VCaP (cell line): ENCODE results near the gene RBMS3.

Experiments
- H3K27ac ChIP-seq: fragments of 450-650 bp; 2 replicates; pipeline ENCODE4 v1.5.1; 2017
- TF ChIP-seq, protein P1 (sequence below): fragments of 450-650 bp; conservative IDR thresholded peaks from 2 replicates; pipeline ENCODE4 v1.5.1; 2017; ENCODE audit warnings: mild to moderate bottlenecking, moderate library complexity

The RBMS3 gene

DNA sequence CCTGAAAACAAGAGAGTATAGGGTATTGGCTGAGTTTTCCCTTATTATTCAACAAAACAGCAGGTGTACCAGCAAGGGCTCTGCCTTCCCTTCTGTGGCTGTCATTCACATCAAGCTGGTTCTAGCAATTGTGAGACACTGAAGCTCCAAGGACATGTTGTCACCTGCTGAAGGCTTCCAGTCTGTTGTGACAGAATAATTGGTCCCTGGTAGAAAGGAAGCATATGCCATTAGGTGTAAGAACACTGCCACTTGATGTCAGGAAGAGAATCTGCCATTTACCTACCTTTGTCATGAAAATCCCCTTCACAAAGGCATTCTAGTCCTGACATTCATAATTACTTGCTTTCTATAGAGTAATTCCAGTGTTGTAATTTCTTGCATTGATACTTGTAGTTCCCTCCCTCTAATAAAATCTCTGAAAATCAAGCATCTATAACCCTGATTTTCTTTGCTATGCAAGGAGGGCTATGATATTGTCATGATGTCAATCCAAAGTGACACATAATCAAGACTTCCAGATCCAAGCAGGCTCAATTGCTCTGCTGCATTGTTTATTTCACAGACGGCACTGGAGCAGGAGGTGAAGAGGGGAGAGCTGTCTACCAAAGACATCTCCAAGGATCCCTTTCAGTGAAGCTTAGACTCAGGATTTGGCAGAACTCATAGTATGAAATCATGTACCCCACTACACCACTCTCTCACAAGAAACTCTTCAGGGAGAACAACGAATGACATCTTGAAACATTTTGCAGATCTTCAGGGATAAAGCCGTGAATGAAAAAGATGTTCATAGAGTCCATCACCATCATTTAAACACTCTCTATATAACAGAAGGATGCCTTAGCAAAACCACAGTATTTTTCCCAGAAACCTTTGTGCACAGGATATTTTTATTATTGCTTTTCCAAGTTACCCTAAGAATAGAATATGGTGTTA lies 425.3 kb downstream of the RBMS3 start:
- no peak overlapping the region for H3K27ac ChIP-seq
- TF ChIP-seq, protein P1, sequence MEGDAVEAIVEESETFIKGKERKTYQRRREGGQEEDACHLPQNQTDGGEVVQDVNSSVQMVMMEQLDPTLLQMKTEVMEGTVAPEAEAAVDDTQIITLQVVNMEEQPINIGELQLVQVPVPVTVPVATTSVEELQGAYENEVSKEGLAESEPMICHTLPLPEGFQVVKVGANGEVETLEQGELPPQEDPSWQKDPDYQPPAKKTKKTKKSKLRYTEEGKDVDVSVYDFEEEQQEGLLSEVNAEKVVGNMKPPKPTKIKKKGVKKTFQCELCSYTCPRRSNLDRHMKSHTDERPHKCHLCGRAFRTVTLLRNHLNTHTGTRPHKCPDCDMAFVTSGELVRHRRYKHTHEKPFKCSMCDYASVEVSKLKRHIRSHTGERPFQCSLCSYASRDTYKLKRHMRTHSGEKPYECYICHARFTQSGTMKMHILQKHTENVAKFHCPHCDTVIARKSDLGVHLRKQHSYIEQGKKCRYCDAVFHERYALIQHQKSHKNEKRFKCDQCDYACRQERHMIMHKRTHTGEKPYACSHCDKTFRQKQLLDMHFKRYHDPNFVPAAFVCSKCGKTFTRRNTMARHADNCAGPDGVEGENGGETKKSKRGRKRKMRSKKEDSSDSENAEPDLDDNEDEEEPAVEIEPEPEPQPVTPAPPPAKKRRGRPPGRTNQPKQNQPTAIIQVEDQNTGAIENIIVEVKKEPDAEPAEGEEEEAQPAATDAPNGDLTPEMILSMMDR, result no peak

DNA sequence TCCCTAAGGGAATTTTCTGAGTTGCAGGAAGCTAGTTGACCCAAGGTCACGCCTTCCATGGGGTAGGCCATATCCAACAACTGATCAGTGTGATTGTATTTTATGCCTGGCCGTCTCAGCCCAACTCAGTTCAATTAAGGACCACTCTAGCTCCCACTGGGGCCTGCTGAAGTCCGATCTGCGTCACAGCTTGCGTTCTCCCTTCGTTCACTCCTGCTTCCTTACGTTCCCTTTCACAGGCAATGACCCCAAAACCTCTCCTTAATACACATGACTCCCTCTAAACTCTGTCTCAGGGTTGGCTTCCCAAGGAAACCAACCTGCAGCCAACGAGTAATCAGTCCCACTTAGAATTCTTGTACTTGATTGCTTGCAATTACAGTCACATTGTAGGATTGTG lies 428.0 kb downstream of the RBMS3 start:
- TF ChIP-seq, protein P1, result no peak
- H3K27ac ChIP-seq, result no peak overlapping the region

DNA sequence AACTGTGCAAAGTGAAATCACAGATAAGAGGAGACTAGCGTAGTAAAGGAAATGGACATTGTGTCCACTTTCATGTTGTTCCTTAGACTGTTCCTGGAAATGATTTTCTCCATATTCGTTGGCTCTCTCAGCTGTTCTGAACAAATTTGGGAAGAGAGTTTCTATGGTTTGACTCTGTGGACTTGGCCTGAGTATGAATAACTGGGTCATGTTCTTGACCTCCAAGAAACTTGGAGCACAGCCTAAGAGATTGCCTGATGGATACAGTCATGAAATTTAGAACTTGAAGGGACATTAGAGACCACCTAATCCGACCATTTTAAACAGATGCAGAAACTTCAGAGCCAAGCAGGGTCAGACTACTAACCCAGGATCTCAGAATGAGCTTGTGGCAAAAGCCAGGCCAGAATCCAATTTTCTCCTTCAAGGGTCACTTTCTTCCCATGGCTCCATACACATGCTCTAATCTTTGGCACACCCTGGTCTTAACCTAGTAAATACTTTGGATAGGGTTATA lies 430.4 kb downstream of the RBMS3 start:
- TF ChIP-seq, protein P1, result no peak
- H3K27ac ChIP-seq, result no peak overlapping the region

DNA sequence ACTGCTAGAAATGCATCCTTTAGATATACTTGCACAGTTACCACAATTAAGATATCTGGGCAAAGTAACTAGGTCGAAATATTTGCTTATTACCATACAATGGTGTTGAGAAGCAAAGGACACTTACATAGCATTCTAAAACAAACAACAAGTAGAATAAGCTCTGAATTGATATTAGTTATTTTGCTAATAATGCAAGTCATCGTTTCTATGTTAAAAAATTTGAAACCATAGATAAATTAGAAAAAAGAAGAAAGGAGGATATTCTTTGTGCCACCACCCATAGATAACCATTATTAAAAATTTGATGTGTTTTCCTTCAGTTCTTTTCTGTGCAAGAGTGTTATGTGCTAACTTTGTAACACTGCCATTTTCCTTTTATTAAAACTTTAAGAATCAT lies 435.3 kb downstream of the RBMS3 start:
- TF ChIP-seq, protein P1, result no peak
- no peak overlapping the region for H3K27ac ChIP-seq

DNA sequence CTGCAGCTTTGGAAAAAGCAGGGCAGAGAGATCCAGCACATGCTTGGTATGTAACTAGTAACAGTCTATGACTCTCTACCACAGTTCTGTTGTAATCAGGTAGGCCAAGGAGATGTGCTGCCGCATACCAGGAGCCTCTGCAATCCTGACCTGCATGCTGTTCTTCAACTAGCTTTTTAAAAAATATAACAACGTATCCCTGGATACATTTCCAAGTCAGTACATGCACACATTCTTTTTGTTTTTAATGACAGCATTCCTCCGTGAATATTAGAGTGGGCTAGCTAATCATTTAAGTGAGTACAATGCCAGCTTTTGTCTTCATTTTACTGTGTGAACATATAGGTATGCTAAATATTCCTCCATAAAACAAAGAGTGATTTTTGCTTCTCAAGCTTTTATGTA lies 437.8 kb downstream of the RBMS3 start:
- H3K27ac ChIP-seq, result no peak overlapping the region
- TF ChIP-seq, protein P1, result no peak

DNA sequence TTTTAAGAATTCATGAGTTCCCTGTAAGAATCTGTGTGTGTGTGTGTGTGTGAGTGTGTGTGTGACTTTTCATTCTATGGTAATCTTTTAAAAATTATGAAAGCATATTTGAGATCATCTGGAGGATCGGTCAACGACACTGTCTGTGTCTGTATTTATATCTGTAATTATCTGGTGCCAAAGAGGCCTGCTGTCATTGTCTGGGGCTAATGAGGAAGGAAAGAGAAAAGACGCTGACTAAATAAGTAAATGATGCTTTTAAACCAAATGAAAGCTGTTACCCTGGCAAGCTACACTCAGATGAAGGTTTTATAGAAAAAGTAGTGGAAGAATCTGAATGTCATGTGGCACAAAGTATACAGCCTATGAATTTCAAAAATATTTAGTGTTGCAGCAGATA lies 439.8 kb downstream of the RBMS3 start:
- TF ChIP-seq, protein P1, result no peak
- H3K27ac ChIP-seq, result no peak overlapping the region

DNA sequence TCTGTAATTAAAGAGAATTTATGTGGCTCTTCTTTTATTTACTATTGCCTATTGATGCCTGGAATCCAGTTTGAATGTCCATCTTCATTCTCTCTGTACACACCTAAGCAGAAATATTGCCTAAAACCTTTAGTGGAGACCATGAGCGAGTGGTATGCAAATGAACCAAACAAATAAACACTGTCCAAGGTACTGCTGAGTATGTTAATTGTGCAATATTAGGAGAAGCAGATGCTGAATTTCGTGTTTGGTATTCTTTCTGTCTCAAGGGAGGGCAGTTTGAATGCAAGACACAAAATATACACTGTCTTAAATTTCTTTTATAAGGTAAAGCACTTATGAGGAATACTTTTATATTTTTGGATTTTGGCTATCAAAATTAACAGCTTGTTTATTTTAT lies 440.9 kb downstream of the RBMS3 start:
- TF ChIP-seq, protein P1, result no peak
- H3K27ac ChIP-seq, result no peak overlapping the region
